Measurements from ENCODE around the gene MAP2K7. TPM values are rescaled to one million over a fixed set of nuclear protein-coding genes. Genes with fewer than 3 reads are reported as not detected.

MAP2K7 gene
- total and polyA plus RNA-seq, 2 of the 4 experiments (the other 2 are of a cell fraction), result 4.1 to 15.6 TPM

DNA sequence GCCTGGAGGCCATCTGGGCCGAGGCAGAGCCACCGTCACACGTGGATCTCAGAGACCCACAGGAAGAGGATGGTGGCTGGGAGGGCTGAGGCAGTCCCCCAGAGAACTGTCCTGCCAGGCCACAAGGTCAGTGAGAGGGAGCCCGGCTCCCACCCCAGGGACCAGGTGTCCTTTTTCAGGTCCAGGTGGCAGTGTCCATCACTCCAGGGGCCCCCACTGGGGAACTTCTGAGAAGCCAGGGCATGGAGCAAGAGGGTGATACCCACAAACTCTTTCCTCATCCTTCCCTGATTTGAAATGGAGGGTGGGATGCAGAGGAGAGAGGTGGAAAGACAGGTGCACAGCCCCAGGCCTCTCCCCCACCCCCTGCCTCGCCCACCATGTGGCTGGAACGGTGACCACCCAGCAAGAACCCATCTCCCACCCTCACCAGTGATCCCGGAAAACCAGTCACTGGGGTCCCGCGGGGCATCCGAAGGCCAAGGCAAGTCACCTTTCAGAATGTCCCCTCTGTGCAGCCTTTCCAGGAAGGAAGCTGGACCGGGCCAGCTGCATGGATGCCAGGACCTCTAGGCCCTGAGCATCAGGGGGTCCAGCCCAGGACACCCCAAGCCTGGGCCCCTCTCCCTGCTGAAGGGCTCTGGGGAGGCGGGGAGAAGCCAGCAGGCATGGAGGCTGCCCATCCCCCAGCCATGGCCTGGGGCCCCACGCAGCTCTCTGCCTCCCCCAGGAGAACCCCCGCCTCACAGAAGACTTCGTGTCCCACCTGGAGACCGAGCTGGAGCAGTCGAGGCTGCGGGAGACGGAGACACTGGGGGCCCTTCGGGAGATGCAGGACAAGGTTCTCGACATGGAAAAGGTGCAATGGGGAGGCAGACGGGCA is 43.6 kb upstream of the MAP2K7 start (continued):
- TF ChIP-seq, protein P1, sequence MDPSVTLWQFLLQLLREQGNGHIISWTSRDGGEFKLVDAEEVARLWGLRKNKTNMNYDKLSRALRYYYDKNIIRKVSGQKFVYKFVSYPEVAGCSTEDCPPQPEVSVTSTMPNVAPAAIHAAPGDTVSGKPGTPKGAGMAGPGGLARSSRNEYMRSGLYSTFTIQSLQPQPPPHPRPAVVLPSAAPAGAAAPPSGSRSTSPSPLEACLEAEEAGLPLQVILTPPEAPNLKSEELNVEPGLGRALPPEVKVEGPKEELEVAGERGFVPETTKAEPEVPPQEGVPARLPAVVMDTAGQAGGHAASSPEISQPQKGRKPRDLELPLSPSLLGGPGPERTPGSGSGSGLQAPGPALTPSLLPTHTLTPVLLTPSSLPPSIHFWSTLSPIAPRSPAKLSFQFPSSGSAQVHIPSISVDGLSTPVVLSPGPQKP (IDR thresholded peaks at IDR 0.05; ENCODE audit: borderline replicate concordance, low read depth, low read length), result no peak
